B cell (primary cell): ENCODE data around the gene SLC30A9. TPM values are rescaled to one million over a fixed set of nuclear protein-coding genes. Genes with fewer than 3 reads are reported as not detected.

Source experiments
- ATAC-seq: fragments of 200-7000 bp; cut with Tn5 transposase; one replicate; pipeline ENCODE4 v1.10.0; 2021; ENCODE audit warnings: low read depth, mild to moderate bottlenecking, moderate number of reproducible peaks, moderate library complexity
- CTCF ChIA-PET: fragments of 350-600 bp; sonication (Branson Sonifier 250); formaldehyde crosslinking; loops from one replicate; lab custom pipeline; 2021; ENCODE audit warnings: antibody characterized with exemption, inconsistent platforms; lab: Charles Lee
- POLR2A ChIA-PET: fragments of 350-600 bp; sonication (Branson Sonifier 250); formaldehyde crosslinking; loops from one replicate; lab custom pipeline; 2021; ENCODE audit warnings: antibody characterized with exemption; lab: Charles Lee
- DNase-seq: peaks from one replicate; pipeline ENCODE4 v3.0.0; 2013
- H2AFZ ChIP-seq: 2 replicates; pipeline ENCODE4 v1.6.1; 2012; ENCODE audit warnings: mild to moderate bottlenecking, low read depth, low read length; ENCODE audit not compliant: insufficient read depth, poor library complexity, severe bottlenecking
- H3K27ac ChIP-seq, 2 donors: 1 replicate in 1 of 2; 2 replicates in 1 of 2; pipeline ENCODE4 v1.5.1; 2012 to 2013; ENCODE audit warnings: low read length in 2 of 2, mild to moderate bottlenecking in 2 of 2, moderate library complexity in 1 of 2
- H3K27me3 ChIP-seq, 4 experiments: fragments of 200-600 bp in 1 of 4; sonication (generic) in 1 of 4; replicated peaks in 1 of 4; 1 replicate in 2 of 4; 2 replicates in 2 of 4; pipeline versions ENCODE4 v1.6.1 to v1.7.0; 2013 to 2016; ENCODE audit warnings: low read length in 3 of 4, mild to moderate bottlenecking in 2 of 4, mixed read lengths in 1 of 4, moderate library complexity in 1 of 4; ENCODE audit not compliant: insufficient read depth in 4 of 4, control insufficient read depth in 3 of 4; ENCODE audit errors: control extremely low read depth in 1 of 4
- H3K36me3 ChIP-seq, 2 experiments: replicated peaks in 1 of 2; 1 replicate in 1 of 2; 2 replicates in 1 of 2; pipeline versions ENCODE4 v1.6.1 to v1.7.1; 2013; ENCODE audit warnings: low read length in 1 of 2; ENCODE audit not compliant: insufficient read depth in 2 of 2, control insufficient read depth in 1 of 2; ENCODE audit errors: control extremely low read depth in 1 of 2, extremely low read depth in 1 of 2
- H3K4me1 ChIP-seq, 2 donors: fragments of 200-600 bp in 1 of 2; sonication (generic) in 1 of 2; 1 replicate in 1 of 2; 2 replicates in 1 of 2; pipeline versions ENCODE4 v1.5.1 to v1.6.1; 2013 to 2017; ENCODE audit warnings: low read length in 2 of 2; ENCODE audit not compliant: control insufficient read depth in 2 of 2, insufficient read depth in 2 of 2
- H3K4me2 ChIP-seq: replicated peaks from 2 replicates; pipeline ENCODE3; 2012; ENCODE audit warnings: mild to moderate bottlenecking, low read depth, low read length; ENCODE audit not compliant: poor library complexity, severe bottlenecking
- H3K4me3 ChIP-seq, 5 experiments: fragments of 200-600 bp in 1 of 5; sonication (generic) in 1 of 5; 1 replicate in 3 of 5; 2 replicates in 2 of 5; pipeline versions ENCODE4 v1.5.1 to v1.7.0; 2011 to 2016; ENCODE audit warnings: low read length in 4 of 5, mild to moderate bottlenecking in 4 of 5, low read depth in 2 of 5, control low read depth in 1 of 5, moderate library complexity in 1 of 5; ENCODE audit not compliant: insufficient read depth in 1 of 5; ENCODE audit errors: control extremely low read depth in 1 of 5, extremely low read depth in 1 of 5
- H3K79me2 ChIP-seq: fragments of 200-600 bp; sonication (generic); one replicate; pipeline ENCODE4 v1.6.0; 2016; ENCODE audit warnings: low read length; ENCODE audit not compliant: control insufficient read depth, insufficient read depth
- H3K9ac ChIP-seq: fragments of 200-600 bp; sonication (generic); 2 replicates; pipeline ENCODE4 v1.6.1; 2017; ENCODE audit warnings: mild to moderate bottlenecking, low read length, moderate library complexity
- H3K9me3 ChIP-seq, 3 donors: one replicate each; pipeline versions ENCODE4 v1.6.1 to v1.7.1; 2013; ENCODE audit warnings: low read length in 2 of 3; ENCODE audit not compliant: control insufficient read depth in 2 of 3, insufficient read depth in 1 of 3; ENCODE audit errors: control extremely low read depth in 1 of 3
- H4K20me1 ChIP-seq: 2 replicates; pipeline ENCODE4 v1.6.0; 2012; ENCODE audit warnings: mild to moderate bottlenecking, low read length; ENCODE audit not compliant: insufficient read depth, control insufficient read depth, poor library complexity, severe bottlenecking
- H3K27ac Mint-ChIP-seq: one replicate; pipeline ENCODE4 v1.8.0; 2021; ENCODE audit warnings: mixed read lengths
- H3K27me3 Mint-ChIP-seq: one replicate; pipeline ENCODE4 v1.8.0; 2021; ENCODE audit warnings: mixed read lengths
- H3K4me1 Mint-ChIP-seq: one replicate; pipeline ENCODE4 v1.8.0; 2021; ENCODE audit warnings: mixed read lengths
- H3K4me3 Mint-ChIP-seq: one replicate; pipeline ENCODE4 v1.8.0; 2021; ENCODE audit warnings: mixed read lengths
- H3K9me3 Mint-ChIP-seq: one replicate; pipeline ENCODE4 v1.8.0; 2022; ENCODE audit warnings: mixed read lengths; ENCODE audit not compliant: insufficient read depth
- CTCF ChIP-seq: fragments of 200-600 bp; IDR thresholded peaks from one replicate; pipeline ENCODE4 v1.8.0; 2022; ENCODE audit warnings: antibody characterized with exemption, mild to moderate bottlenecking
- EZH2 ChIP-seq: IDR thresholded peaks from 2 replicates; pipeline ENCODE4 v1.6.1; 2012; ENCODE audit warnings: borderline replicate concordance, low read depth, mild to moderate bottlenecking, moderate library complexity, low read length; ENCODE audit not compliant: insufficient read depth, poor library complexity, severe bottlenecking
- WGBS: methylation state at CpG from one replicate; pipeline ENCODE4 v1.1.5; 2013; ENCODE audit warnings: missing lambda C conversion rate; ENCODE audit not compliant: insufficient coverage; 5-methylcytosine and 5-hydroxymethylcytosine counted together
- intact Hi-C: fragments of 100-400 bp; cut with micrococcal nuclease; formaldehyde crosslinking; loops from one replicate; pipeline ENCODE4 v1.10.0; 2022
- polyA plus RNA-seq: library from polyadenylated mRNA; depleted of rRNA; stranded (reverse); fragments of >200 nt; gene quantifications from 2 replicates; pipeline ENCODE4 v1.2.3, GENCODE V29; 2012
- total RNA-seq, 2 donors: library from RNA; stranded (reverse); fragments of 120-200 nt in 1 of 2; gene quantifications; 1 replicate in 1 of 2; 2 replicates in 1 of 2; pipeline versions ENCODE4 v1.2.3 to v1.2.4, GENCODE V29; 2013 to 2022

SLC30A9 gene
- total and polyA plus RNA-seq, 2 donors (not counting 1 experiment from before 2014, with no cell fraction given): 9.9 to 37.0 TPM

- H4K20me1 ChIP-seq: no peaks in the 10 kb centered on the region
- DNase-seq (peak; percentile 40), ATAC-seq (no peak)
- H3K9ac ChIP-seq: no peak overlapping the region
- peaks cover 1% of the 10 kb centered on the region for H3K9me3 Mint-ChIP-seq
- no peaks in the 10 kb centered on the region for H3K4me1 Mint-ChIP-seq
- H3K27ac Mint-ChIP-seq: no peak overlapping the region
- no peaks in the 10 kb centered on the region for H3K27me3 Mint-ChIP-seq
- intact Hi-C loops: no loop called here
- no peaks in the 10 kb centered on the region for H3K27me3 ChIP-seq
- H3K4me3 ChIP-seq: no peak overlapping the region
- no peak overlapping the region for H3K4me2 ChIP-seq
- no peak overlapping the region for H3K27ac ChIP-seq
- POLR2A ChIA-PET: no interaction called here
- H3K4me3 Mint-ChIP-seq: no peak overlapping the region
- no CpG with 5 or more reads among the region's 4 CpGs for WGBS
- H2AFZ ChIP-seq: no peak overlapping the region
- no peaks in the 10 kb centered on the region for H3K4me1 ChIP-seq
- peak; percentile 69 for TF ChIP-seq CTCF
- TF ChIP-seq EZH2: no peak
- no peaks in the 10 kb centered on the region for H3K36me3 ChIP-seq
- no peaks in the 10 kb centered on the region for H3K79me2 ChIP-seq
- CTCF ChIA-PET: interaction anchor here (0.6 to 1.2 kb wide), 3 partner anchors 76 to 681 kb away, joined by 3 read pairs; no protein-coding TSS in a partner anchor
- no peaks in the 10 kb centered on the region for H3K9me3 ChIP-seq
Measured at GRCh38 chr4:41963105-41963504, 27.2 kb upstream of the SLC30A9 start.

GRCh38 chr4:41964401-41964800 lies 25.9 kb upstream of the SLC30A9 start:
- H3K9me3 ChIP-seq: peaks cover 0 to 8% (median 8%) of the 10 kb centered on the region in 3 donors
- no peaks in the 10 kb centered on the region for H4K20me1 ChIP-seq
- DNase-seq (no peak), ATAC-seq (no peak)
- H3K4me3 Mint-ChIP-seq: no peak overlapping the region
- H3K4me1 Mint-ChIP-seq: peaks cover 1% of the 10 kb centered on the region
- no peak for TF ChIP-seq CTCF
- TF ChIP-seq EZH2: no peak
- H3K27ac ChIP-seq: no peak overlapping the region
- H3K4me2 ChIP-seq: no peak overlapping the region
- H3K4me3 ChIP-seq: no peak overlapping the region
- POLR2A ChIA-PET: no interaction called here
- H3K27me3 Mint-ChIP-seq: no peaks in the 10 kb centered on the region
- no peaks in the 10 kb centered on the region for H3K36me3 ChIP-seq
- H3K9me3 Mint-ChIP-seq: peaks cover 12% of the 10 kb centered on the region
- H3K9ac ChIP-seq: no peak overlapping the region
- H2AFZ ChIP-seq: no peak overlapping the region
- WGBS: no CpG with 5 or more reads among the region's 1 CpG
- intact Hi-C loops: no loop called here
- H3K27ac Mint-ChIP-seq: no peak overlapping the region
- no peaks in the 10 kb centered on the region for H3K4me1 ChIP-seq
- no peaks in the 10 kb centered on the region for H3K79me2 ChIP-seq
- no peaks in the 10 kb centered on the region for H3K27me3 ChIP-seq
- CTCF ChIA-PET: no interaction called here
